GM18867 (cell line): ENCODE results near the gene TLR5.
A peak's percentile ranks its signal among the peaks of the same experiment; 100 is the strongest.
"Not testable (repeated sequence)": the region's sequence is repeated elsewhere in the genome, so short reads cannot be mapped to it uniquely, and the experiment has no call there.

Source experiments
- ATAC-seq: cut with Tn5 transposase; IDR thresholded peaks from one replicate; pipeline ENCODE4 v1.9.1; 2021; ENCODE audit warnings: mild to moderate bottlenecking, moderate library complexity; ENCODE audit not compliant: unreplicated experiment

Gene TLR5, protein sequence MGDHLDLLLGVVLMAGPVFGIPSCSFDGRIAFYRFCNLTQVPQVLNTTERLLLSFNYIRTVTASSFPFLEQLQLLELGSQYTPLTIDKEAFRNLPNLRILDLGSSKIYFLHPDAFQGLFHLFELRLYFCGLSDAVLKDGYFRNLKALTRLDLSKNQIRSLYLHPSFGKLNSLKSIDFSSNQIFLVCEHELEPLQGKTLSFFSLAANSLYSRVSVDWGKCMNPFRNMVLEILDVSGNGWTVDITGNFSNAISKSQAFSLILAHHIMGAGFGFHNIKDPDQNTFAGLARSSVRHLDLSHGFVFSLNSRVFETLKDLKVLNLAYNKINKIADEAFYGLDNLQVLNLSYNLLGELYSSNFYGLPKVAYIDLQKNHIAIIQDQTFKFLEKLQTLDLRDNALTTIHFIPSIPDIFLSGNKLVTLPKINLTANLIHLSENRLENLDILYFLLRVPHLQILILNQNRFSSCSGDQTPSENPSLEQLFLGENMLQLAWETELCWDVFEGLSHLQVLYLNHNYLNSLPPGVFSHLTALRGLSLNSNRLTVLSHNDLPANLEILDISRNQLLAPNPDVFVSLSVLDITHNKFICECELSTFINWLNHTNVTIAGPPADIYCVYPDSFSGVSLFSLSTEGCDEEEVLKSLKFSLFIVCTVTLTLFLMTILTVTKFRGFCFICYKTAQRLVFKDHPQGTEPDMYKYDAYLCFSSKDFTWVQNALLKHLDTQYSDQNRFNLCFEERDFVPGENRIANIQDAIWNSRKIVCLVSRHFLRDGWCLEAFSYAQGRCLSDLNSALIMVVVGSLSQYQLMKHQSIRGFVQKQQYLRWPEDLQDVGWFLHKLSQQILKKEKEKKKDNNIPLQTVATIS

DNA sequence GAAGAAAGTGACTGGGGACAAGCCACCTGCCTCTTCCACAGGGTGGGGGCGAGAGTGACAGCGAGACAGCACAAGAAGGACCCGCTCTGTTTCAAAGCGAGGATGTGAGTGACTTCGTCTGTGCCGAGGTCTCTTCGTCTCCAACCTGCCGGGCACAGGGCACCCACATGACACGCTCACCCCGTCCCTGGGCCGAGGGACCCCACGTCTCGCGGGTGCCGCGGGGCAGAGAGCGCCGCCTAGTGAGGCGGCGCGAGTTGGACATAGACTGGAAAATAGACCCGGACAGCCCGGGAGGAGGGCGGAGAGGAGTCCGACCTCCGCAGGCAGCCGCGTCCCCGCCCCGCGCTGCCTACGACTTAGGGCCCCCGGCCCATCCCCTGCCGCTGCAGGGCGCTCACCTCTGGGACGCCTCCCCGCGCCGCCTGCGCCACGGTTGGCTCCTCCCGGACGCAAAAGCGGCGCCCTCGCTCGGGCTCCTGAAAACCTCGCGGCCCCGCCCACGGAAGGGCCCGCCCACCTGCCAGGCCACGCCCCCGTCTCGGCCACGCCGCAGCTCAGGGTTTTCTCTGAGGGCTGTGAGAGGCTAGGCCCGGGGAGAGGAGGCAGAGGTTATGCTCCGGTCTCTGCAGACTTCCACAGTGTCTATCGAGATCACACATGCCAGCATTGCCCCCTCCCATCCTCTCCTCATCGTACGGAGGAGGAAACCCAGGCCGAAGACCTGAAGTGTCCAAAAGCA, at the start of gene TLR5:
TSS of gene TLR5 (minus strand) at position 454 of the 742 bp plus-strand sequence. CDS start 30,217 bp downstream, outside the sequence.
- ATAC-seq, result peak; percentile 92

DNA sequence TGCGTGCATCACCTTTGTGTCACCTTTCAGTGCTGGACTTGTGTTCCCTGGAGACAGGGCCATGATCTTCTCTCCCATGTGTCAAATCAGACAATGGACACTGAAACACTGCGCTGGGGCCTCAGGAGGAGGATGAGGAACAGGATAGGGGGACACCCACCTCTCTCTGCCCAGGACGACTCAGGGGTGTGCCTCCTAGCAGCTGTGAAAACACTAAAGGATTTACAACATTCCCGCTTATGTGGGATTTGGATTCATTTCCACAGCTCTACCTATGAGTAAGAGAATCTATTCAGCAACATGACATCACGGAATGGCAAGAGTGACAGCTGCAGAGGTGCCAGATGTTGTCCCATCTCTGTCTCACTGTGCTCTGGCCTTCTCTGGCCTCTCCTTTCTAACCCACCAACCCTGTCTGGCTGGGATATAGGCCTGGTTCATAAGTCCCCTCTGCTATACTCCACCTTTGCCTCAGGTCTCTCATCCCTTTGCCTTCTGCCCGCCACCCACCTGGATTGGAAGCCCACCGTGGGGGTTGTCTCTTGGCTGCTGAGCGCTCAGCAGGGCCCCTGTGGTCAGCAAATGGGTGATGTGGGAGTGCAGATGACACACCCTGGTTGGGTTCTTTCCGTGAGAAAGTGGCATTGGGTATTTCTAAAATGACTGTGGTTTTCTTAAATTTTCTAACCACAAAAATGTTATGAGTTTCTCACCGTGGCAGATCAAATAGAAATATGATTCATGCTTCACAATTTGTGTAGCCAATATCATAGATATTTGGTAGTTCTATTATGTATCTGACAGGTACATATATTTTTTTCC, 47.1 kb upstream of the TLR5 start:
- peak; percentile 83 for ATAC-seq

DNA sequence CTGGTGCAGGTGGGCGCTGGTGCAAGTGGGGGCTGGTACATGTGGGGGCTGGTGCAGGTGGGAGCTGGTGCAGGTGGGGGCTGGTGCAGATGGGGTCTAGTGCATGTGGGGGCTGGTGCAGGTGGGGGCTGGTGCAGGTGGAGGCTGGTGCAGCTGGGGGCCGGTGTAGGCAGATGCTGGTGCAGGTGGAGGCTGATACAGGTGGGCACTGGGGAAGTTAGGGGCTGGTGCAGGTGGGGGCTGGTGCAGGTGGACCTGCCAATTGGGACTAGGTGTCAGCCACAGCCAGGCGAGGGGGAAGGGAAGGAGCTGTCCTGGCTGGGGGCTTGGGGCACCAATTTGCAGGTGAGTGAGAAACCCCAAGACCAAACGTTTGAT, 46.5 kb upstream of the TLR5 start:
- no peak for ATAC-seq

DNA sequence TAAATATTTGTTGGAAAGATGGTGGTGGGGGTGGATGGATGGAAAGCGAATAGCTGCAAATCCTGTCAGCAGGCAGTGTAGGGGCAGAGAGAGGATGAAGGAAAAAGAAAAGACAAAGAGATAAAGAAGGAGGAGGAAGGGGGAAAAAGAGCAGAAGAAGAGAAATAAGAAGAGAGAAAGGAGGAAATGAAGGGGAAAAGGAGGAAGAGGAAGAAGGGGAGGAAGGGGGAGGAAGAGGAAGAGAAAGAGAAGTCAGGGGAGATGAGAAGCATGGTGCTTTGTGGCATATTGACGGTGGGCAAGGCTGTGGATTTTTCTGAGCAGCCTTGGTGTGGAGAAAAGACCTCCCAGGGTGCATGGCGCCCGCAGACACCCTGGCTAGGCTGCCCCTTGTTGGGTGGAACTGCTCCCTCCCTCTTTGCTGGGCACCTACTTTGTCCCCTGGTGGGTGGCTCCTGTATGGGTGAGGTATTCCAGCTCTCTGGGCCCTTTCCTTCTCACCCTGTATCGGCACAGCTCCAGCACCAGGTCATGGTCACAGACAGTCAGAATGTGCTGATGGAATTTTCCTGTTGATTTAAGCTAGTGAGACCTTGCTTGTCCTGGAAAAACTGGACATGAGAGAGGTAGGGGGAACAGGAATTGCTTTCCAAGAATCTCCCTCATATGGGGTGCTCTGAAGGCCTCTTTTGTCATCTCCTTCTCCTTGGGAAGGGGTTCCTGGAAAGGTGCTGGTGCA, 45.7 kb upstream of the TLR5 start:
- no peak for ATAC-seq

DNA sequence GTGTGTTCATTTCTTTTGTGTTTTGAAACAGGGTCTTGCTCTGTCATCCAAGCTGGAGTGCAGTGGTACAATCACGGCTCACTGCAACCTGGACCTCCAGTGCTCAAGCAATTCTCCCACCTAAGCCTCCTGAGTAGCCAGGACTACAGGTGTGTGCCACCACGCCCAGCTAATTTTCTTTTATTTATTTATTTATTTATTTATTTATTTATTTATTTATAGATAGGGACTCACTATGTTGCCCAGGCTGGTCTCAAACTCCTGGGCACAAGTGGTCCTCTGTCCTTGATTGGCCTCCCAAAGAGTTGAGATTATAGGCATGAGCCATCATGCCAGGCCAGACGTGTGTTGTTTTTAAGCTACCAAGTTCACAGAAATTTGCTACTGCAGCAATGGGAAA, 43.8 kb upstream of the TLR5 start:
- no peak for ATAC-seq

DNA sequence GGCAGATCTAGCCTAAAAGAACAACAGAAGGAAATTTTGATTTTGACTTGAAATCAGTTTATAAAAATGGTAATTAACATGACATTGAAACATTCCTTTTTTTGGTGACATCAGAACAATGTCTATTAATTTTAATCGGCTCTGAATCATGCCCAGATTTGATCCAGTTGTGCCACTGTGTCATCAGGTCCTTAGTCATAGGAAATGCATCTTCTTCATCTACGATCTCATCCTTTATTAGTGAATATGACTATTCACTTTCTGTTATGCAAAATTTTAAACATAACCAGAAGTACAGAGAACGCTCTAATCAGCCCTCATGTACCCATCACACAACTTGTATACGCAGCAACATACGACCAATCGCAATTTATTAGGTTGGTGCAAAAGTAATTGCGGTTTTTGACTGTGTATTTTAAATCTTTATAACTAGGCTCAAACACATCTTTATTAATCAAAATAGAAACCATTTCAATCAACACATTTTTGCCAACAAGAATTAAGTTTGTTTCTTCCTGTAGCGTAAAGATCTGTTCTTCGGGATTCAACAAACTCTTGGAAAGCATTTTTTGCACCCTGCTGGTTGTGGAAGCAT, 40.3 kb upstream of the TLR5 start:
- ATAC-seq, result no peak

DNA sequence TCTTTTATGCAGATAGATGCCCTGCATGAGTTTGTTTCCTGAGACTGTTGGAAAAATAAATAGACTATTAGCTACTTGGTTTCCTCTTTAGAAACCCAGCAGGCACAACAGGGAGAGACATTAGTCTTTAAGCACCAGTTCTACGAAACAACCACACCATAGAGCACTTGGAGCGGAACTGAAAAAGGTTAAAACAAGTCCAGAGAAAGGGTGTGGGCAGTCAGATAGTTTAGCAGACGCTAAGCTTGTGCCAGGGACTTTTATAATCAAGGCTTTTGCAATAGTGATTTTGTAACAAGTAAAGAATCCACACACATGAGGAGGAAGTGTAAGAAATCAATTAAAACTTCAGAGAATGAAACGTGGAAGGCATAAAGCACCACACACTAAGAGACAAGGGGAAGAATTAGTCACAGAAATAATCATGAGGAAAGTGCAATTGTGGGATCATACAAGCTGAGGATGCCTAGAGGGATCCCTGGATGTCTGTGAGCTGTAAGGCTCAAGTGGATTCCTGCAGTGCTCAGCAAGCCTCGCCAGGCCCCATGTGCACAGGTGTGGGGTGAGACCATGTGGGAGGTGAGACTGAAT, 37.8 kb upstream of the TLR5 start:
- peak; percentile 89 for ATAC-seq

DNA sequence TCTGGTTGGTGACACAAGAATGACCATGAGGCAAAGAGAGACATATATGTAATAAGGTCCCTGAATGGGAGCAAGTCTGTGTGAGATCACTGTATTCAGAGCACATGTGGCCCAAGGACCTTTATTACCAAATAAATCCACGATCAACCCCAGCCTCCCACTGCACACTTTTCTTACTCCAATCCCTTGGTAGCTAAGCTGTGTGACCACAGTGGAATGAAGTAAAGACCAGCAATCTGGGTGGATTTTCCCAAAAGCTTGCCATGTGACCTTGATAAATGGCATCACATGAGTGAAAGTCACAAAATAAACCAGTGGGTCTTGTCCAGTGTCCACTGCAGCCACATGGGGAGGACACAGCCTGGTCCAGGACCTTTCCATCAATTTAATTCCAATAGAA, 36.7 kb upstream of the TLR5 start:
- no peak for ATAC-seq

DNA sequence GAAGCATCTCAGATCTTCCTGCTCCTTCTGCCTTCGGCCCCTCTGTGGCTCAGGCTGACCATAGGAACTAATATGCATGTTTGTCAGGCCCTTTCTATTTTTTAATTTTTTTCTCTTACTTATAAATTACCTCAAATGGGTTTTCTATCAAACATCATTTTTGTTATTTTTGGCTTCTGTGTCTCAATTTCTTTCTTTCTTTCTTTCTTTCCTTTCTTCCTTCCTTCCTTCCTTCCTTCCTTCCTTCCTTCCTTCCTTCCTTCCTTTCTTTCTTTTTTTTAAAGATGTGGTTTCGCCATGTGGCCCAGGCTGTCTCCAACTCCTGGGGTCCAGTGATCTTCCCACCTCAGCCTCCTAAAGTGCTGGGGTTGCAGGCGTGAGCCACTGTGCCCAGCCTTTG, 36.2 kb upstream of the TLR5 start:
- ATAC-seq, result no peak

DNA sequence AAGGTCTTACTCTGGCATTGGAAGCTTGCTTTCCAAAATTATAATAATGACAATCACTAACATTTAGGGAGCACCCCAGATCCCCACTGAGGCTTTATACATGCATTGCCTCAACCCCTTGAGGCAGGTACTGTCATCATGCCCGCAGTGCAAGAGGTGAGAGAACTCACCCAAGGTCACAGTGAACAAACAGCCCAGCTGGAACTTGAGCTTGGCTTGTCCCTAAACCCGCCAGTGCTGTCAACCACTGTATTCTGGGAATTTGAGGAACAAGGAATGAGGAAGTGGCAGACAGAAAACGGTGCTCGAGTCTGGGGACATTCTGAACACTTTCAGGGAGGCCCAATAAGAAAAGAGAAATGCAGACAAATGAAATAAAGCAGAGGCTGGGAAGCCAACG, 34.6 kb upstream of the TLR5 start:
- ATAC-seq, result no peak

DNA sequence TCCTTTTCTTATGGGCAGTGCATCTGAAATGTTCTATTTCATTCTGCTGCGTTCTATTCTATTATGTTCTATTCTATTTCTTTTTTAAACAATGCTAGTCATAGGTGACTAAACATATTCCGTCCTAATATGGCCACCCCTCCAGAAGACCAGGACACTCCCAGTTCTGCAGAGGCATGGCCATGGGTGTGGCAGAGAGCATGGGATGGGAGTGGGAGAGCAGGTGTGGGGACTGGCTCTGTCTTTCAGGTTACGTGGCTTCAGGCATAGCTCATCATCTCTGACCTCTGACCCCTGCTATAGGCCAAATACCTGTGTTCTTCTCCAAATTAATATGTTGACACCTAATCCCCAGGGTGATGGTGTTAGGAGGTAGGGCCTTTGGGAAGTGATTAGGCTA, 33.4 kb upstream of the TLR5 start:
- ATAC-seq, result no peak

DNA sequence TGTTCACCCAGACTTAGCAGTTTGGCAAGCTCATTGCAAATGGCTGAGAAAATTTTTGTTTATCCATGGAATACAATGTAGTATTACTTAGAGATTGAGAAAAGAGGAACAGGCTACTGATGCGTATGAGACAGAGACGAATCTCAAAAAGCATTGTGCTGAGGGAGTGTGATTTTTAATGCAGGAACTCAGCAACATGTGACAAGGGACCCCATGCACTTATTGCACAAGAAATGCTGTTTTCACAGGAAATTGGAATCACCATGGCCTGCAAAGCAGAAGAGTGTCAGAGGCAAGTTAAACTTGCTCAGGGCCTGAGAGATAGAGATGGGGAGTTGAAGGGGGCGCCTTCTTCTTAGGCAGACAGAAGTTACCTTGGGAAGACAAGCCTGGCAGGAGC, 32.6 kb upstream of the TLR5 start:
- ATAC-seq, result no peak

DNA sequence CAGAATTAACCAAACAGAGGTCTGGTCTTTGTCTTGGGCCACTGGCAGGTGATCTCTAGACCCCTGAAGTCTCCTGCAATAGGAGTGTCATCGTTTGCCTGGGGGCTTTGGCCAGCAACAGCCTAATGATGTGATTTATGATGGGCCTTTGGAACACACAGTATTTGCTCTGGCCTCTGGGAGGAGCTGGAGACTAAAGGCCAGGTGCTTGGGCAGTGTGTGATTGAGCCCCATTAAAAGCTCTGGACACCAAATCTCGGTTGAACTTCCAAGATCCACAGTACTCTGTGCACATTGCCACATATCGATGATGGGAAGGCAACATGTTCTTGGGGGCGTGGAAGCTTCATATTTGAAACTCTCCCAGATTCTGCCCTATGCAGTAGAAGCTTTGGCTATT, 32.0 kb upstream of the TLR5 start:
- ATAC-seq, result no peak

DNA sequence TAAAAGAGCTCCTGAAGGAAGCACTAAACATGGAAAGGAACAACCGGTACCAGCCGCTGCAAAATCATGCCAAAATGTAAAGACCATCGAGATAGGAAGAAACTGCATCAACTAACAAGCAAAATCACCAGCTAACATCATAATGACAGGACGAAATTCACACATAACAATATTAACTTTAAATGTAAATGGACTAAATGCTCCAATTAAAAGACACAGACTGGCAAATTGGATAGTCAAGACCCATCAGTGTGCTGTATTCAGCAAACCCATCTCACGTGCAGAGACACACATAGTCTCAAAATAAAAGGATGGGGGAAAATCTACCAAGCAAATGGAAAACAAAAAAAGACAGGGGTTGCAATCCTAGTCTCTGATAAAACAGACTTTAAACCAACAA, 26.4 kb upstream of the TLR5 start:
- ATAC-seq, result not testable (repeated sequence)

DNA sequence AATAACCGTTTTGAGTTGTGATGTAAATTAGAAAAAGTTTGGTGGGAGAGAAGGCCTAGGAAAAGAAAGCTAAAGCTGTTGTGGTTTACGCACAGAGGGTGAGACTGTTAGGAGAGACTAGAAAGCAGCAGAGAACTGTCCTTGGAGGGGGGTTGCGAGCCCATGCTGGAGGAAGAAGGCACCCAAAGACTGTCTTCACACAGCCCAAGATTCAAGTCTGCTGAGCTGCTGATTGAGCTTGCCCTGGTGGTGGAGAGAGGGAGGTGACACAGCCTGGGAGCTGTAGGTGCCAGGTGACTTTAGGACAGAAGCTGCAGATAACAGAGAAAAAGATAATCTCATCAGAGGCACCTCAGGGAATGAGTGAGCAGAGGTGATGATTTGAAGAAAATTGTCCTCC, 18.3 kb upstream of the TLR5 start:
- ATAC-seq, result no peak

DNA sequence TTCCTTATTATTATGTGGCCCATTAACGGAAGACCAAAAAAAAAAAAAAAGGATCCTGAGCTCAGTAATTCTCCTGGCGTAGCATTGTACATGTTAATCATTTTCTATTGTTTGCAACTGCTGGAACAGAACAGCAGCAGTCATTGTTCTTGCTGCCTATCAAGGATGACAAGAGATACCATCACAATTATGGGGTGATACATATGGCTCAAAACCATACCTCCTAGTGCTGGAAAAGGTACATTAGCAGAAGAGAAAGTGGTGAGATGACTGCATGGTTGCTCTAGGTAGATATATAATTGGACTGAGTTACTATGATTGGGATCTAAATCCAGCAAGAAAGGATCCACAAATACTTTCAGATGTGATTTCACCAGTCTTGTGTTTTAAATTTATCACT, 13.3 kb upstream of the TLR5 start:
- no peak for ATAC-seq

DNA sequence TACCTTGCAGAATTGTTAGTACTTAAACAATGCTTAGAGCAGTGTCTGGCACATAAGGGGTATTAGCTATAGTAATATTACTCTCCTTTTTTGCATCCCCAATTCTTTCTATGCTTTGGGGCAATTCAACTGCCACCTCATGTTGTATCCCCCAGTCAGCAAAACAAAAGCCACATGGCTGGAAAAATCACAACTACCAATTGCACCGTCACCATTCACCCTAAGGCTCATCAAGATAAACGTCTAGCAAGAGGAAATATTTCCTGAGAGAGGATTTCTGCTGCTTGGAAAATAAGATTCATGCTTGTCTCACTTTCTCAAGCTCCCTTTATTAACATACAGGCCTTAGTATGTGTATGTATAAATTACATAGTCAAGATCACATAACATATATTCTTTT, 12.1 kb upstream of the TLR5 start:
- ATAC-seq, result no peak

DNA sequence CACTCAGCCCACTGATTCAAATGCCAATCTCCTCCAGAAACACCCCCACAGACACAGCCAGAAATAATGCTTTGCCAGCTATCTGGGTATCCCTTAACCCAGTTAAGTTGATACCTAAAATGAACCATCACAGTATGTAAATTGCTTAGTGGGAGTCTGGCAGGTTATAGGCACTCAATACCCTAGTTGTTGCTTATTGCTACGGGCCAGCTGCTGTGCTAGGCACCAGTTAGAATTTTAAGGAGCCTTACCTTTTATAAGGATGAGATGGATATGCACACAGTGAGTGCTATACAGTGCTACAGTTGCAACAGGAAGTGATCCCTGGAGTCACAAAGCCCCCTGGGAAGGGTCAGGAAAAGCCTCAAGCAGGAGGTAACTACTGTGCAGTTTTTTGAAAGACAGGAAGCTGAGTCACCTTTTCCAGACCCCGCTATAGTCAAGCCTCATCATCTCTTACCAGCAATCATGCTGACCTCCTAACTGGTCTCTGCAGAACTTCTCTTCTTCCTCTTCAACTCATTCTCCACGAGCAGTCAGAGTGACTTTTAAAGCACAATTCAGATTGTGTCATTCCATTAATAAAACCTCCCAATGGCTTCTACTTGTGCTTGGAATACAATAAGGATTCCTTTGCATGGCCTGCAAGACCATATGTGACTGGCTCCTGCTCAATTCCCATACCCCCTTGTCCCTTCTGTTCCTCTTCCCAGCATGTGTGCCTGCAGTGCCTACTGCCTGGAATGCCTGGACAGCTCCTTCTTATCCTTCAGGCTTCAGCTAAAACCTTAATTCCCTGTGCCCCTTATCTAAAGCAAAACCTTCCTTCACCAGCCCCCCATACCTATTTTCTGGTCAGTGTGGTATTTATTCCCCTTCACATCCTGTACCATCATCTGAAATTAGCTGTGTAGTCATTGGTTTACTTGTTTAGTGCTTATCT, 10.4 kb upstream of the TLR5 start:
- ATAC-seq, result no peak
